GM21576 (cell line): ENCODE results near the gene KRT85.
"Not testable (repeated sequence)": the region's sequence is repeated elsewhere in the genome, so short reads cannot be mapped to it uniquely, and the experiment has no call there.

Experiments used
- ATAC-seq: cut with Tn5 transposase; IDR thresholded peaks from one replicate; pipeline ENCODE4 v1.9.1; 2021; ENCODE audit warnings: mild to moderate bottlenecking, moderate library complexity; ENCODE audit not compliant: unreplicated experiment

KRT85 gene

DNA sequence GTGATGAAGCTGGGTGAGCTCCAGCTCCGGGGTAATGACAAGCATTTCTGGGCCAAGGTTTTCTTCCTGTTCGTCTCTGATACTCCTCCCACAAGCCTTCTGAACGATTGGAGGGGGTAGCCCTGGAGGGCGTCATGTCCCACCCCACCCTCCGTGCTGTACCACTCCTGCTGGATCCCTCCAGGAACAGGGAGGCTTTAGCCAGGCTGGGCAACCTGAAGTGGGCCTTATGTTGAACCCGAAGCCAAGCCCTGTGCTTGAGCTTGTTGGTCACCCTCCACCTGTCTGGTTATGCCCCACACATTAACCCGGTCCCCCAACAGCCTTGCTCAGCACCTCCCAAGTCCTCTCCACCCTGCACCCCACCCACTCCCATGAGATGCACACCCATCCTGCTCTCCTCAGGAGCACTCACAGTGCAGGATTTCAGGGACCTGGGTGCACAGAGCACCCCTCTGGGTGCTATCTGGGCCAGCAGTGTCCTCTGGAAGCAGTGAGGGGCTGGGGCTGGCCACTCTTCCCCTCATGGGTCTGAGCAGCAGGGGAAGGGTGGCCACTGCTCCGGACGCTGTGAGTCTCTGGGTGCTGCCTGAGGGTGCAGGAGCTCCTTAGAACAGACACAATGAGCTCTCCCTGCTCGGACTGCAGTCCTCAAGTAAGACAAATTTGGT lies 39.3 kb downstream of the KRT85 start:
- ATAC-seq = no peak

DNA sequence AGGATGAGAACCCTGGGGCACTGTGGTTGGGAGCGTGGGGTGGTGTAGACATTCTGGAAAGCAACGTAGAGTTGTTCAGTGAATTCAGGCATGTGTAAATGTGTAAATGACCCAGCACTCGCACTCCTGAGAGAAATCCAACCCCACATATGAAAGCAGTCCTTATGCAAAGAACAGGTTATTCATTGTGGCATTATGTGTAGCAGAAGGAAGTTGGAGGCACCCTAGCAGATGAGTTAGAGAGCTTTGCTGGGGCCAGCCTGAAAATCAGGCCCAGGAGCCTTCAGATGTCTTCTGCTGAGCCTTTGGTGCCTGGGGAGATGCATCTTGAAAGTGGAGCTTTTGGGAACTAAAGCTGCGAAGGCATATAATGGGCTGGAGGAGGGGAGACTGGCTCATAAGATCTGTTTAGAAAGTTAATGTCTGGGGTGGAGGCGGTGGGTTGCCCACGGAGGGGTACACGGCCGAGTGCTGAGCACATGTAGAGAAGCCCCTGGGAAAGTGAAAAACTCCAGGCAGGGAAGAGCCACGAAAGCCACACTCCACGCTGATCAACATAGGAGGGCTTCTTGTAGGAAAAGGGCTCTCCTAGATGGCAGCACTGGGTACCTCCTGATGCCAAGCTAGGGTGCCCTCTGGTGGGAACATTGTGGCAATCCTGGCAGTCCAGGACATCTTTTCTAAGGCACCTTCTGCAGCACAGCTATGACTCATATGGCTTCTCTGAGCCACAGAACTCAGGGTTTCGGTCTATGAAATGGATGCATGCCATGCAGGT lies 40.0 kb downstream of the KRT85 start:
- peak; percentile 89 for ATAC-seq

DNA sequence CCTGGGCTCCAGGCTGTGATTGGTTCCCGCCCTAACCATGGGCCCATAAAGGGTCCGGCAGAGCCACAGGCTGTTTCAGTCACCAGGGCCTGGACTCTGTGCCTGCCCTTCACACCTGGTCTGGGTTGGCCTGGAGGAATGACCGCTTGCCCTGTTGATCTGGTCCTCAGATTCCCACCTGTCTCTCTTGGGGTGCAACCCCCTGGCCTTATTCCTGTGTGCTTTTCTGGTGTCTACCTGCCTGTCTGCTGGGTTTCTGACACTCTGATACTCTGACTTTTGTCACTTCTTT lies 43.2 kb downstream of the KRT85 start:
- ATAC-seq = no peak

DNA sequence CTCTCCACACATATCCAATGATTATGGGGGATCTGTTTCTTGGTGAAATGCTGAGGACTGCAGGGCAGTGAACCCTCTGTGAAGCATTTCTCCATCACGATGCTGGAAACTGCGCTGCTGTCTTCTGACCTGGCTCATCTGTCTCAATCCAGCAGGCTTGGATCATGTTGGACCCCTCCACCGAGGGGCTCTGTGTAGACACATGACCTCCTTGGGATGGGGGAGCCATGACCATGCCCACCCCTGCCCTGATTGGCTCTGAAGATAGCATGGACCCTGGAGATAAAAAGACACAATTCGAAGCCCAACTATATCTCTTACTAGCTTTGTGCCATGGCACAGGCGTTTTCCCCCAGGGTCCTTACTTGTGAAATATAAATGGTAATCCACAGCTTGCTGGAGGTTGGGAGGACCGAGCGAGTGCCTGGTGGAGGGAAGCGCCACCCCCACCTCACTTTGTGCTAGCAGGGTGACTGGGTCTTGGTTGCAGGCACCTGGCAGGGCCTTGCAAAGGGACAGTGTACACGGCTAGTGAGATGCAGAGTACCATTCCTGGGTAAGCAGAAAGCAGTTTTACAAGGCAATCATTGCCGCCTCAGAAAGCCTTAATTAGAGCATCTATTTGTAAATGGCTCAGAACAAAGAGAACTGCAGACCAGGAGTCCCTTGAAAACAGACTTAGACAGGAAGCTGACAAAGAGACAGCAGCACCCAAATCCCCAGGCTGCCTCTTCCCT lies 43.7 kb downstream of the KRT85 start:
- no peak for ATAC-seq

DNA sequence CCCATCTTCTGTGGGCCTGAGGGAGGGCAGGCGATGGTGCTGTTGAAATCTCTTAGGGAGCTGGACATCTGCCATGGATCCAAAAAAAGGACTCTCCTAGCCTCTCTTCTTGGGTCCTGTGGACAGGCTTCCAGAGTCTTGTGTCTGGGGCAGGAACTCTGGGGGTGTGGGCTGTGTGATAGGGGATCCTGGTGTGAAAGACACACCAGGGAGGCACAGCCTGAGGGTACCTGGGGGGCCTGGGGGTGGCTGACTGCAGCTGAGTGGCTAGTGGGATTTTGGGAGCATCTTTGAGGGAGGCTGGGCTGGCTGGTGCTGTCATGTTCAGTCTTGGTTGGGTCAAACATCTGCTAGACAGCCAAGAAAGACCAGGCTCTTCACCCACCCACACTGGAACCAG lies 44.3 kb downstream of the KRT85 start:
- no peak for ATAC-seq

DNA sequence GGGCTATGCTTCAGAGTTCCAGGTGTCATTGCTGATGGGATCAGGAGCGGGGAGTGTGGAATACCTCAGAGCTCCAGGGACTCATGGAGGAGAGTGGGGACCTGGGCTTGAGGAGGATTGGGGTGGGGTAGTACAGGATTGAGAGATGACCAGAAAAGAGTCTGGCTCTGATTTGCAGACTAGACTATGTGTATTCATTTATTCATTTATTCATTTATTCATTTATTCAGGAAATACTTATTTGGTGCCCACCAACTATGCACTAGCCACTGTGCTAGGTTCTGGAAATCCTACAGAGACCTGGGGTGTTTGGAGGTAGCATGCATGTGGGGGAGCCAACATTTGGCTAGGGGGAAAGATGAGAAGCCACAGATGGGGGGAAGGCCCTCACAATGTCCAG lies 45.2 kb downstream of the KRT85 start:
- ATAC-seq = no peak

DNA sequence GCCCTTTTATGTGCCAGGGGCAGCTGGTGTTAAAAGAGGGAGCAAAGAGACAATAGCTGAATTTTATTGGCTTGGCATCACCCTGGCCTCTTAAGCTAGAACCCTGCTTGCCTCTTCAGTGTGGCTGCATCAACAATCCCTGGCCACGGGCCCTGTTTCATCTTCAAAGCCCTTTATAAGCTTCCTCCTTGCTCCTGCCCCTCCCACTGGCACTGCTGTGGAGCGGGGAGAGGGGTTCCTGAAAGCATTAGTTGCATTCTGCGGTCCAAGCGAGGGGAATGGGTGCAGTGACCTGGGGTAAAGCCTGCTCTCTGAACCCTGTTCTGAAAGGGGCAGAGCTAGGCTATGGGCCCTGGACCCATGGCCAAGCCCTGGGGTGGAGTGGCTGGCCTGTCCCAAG lies 45.9 kb downstream of the KRT85 start:
- ATAC-seq = no peak

DNA sequence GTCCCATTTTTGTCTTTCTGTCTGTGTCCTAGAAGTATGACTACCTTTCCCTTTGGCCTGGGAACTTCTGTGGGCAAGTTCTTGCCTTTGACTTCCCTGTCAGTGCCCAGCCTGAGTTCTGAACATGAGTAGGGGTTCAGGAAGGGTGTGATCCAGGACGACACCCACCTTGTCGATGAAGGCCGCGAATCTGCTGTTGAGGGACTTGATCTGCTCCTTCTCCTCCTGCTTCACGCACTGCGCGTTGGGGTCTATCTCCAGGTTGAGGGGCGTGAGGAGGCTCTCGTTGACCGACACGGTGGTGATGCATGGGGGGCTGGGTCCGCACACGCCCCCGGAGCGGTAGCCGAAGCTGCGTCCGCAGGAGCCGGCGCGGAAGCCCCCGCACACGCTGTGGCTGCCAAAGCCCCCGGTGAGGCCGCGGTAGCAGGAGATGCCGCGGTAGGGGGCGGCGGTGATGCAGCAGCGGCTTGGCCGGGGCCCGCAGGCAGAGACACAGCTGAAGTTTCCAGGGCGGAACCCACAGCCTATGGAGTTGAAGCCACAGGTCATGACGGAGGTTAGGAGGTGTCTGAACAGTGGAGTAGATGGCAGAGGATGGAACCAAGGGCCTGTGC lies 46.4 kb downstream of the KRT85 start, which contains the start of gene KRT83:
Gene KRT83 (minus strand): TSS at position 615 of the 617 bp plus-strand sequence. CDS start 63 bp downstream, at position 552.
- no peak for ATAC-seq

DNA sequence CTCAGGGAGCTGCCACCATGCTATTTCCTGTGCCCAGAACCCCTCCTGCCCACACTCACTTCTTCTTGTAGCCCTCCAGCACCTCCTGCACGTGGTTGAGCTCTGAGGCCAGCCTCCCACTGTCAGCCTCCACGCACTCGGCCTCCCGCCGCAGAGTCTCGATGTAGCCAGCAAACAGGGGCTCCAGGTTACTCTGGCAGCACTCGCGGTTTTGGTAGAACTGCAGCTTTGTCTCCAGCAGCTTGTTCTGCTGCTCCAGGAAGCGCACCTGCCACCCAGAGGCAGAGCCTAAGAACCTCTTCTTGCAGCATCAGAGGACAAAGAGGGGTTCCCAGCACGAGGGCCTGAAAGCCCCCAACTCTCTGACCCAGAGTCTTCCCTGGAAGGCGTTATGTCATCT lies 48.2 kb downstream of the KRT85 start:
- no peak for ATAC-seq

DNA sequence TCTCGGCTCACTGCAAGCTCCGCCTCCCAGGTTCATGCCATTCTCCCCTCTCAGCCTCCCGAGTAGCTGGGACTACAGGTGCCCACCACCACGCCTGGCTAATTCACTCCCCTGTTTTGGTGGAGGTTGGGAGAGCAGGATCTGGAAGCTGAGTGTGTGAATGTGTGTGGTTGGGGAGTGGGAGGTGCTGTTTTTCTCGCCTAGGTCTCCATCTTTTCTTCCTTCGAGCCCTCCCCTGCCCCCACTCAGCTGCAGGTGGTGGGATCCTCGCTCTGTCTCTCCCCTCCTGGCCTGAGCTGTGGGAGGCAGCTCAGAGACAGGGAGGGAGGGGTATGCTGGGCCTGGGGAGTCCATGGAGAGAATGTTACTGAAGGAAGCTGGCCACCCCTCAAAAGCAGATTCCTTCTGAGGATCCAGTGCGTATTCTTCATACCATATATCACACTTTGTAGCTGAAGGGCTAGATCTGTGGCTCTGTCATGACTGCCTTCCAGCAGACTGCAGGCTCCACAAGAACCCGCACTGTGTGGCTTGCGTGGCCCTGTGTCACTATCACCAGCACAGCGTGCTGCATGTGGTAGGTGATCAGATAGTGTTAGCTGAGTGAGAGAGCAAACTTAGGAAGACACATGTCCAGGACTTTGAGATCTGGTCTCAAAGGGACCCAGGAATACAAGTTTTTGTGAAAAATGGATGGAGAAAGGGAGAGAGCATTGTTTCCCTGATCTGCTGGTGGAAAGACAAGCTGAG lies 48.9 kb downstream of the KRT85 start:
- ATAC-seq = no peak

DNA sequence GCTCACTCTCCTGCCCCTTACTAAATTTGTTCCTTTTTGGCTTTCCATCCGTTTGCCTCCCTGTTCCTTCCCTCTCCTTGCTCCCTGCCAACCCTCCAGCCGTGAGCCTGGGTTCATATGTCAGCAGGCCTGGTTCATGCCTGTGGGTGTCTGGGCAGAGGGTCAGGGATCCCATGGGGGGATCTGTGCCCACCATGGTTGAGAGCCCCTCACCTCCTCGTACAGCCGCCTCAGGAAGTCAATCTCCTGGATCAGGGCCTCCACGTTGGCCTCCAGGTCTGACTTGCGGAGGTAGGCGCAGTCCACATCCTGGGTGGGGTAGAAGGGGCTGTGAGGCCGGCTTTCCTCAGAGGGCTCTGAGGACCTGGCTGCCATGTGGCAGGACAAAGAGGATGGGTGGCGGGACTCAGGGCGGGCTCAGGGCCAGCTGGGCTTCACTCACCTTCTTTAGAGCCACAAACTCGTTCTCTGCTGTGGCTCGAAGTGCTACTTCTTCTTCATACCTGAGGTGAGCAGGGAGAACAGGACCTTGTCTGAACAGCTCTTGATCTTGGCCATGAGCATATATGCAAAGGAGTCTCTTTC lies 49.7 kb downstream of the KRT85 start:
- ATAC-seq = no peak

DNA sequence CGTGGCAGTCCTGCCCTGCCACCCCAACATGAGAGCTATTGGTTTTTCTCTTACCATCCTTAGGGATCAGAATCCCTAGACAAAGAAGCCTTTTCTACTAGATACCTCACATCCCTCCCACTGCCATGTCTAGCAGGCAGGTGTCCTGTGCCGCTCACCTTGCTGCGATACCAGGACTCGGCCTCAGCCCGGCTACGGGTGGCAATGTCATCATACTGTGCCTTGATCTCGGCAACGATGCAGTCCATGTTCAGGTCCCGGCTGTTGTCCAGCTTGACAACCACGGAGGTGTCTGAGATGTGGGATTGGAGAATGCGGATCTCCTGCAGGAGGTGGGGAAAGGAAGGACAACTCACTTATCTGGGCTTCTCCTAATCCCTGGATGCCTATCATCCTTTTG lies 50.6 kb downstream of the KRT85 start:
- no peak for ATAC-seq

DNA sequence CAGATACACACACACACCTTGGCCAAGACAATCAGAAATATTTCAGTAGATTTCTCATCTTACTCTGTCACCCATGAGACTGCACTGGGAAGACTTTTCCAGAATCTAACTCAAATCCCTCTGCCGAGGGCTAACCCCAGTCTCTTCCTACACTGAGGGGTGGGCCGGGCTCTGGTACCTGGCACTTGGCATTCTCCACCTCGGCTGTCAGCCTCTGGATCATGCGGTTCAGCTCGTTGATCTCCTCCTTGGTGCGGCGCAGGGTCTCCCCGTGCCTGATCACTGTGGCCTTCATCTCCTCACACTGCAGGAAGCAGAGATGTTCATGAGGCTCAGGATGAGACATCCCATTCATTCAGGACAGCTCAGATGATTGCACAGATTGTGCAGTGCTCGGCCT lies 51.0 kb downstream of the KRT85 start:
- no peak for ATAC-seq

DNA sequence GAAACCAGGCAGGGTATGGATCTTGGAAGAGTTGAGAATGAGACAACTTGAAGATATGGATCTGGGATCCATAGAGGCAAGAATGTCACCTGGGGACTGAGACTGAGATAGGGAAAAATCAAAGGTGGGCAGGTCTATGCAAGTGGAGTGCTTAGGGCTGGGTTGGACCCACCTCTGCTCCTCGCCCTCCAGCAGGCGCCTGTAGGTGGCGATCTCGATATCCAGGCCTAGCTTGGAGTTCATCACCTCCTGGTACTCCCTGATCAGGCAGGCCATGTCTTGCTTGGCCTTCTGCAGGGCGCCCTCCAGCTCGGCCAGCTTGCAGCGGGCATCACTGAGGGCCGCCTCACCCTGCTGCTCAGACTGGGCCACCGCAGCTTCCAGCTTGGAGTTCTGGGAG lies 51.6 kb downstream of the KRT85 start:
- not testable (repeated sequence) for ATAC-seq

DNA sequence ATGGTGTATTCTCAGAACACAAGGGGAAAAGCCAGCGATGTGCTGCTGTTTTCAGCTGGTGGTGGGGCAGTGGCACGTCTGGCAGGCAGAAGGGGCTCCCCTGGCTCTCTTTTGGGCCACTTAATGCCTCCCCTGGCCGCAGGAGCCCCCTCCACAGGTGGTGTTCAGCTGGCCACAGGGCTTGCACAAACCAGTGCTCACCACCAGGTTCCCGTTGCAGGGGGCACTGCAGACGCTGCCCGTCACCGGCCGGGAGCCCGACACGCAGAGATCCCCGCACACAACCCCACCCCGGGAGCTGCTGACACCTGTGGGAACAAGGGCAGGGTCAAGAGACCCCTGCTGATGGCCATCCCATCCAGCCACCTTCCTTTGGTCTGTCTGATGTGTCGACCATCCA lies 52.8 kb downstream of the KRT85 start:
- no peak for ATAC-seq

DNA sequence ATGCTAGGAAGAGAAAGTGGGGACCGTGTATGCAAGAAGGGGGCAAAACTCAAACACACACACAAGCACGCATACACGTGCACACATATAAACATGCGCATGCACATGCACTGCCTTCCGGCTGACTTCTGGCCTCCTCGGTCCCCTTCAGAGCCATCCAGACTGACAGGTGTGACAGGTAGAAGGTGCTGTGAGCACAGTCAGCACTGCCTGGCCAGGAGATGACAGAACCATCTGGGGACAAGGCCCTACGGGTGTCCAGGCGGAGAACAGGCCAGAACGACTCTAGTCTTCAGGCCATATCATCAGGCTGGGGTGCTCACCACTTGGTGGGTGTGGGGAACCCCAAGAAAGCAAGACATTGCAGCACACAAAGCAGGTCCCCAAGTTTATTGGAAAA lies 53.4 kb downstream of the KRT85 start:
- ATAC-seq = no peak

DNA sequence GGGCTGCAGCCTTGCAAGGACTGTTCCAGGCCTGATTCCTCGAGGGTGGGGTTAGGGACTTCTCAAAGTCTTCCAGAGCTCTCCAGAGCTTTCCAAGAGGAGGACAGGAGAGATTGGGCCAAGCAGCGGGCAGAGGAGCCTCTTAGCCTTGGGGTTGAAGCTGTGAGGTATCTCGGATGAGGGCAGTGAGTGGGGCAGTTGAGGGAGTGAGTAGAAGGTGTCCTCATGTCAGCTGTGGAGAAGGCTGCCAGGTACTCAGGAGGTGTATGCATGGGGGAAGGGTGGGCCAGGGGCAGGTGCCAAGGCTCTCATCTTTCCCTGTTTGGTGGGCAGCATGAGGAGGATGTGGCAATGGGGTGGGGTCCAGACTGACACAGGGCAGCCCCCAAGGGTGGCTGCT lies 53.8 kb downstream of the KRT85 start:
- ATAC-seq = no peak

DNA sequence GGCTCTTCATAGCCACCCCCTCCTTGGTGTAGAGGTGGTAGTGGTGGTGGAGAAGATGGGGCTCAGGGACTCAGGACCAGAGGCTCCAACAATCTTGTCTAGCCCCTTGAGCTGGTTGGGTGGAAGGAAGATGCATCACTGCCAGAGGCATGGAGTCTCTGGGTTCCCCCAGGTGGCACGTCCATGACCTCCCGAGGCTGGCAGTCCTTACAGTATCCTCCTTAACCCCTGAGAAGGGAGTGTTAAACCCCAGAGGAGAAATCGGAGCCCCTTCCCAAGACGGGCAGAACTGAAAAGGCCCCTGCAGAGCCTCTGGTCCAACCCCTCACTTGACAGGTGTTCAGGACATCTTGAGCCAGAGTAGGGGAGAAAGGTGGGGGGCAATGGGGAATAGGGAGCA lies 55.2 kb downstream of the KRT85 start:
- ATAC-seq = no peak

DNA sequence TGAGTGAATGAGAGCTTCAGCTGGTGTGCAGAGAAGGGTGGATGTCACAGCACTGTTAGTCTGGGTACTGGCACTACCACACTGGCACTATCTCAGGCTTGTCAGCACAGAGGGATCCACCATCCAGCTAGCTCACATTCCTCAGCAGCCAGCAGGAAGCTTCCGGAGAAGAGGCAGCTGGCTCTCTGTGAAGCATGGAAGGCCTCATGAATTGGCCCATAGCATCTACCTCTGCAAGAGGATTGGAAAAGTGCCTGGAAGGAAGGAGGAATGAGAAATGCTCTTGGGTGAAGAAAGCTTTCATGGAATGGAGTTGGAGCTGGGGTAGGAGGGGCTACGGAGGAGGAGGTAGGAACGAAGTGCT lies 56.0 kb downstream of the KRT85 start:
- ATAC-seq = no peak

DNA sequence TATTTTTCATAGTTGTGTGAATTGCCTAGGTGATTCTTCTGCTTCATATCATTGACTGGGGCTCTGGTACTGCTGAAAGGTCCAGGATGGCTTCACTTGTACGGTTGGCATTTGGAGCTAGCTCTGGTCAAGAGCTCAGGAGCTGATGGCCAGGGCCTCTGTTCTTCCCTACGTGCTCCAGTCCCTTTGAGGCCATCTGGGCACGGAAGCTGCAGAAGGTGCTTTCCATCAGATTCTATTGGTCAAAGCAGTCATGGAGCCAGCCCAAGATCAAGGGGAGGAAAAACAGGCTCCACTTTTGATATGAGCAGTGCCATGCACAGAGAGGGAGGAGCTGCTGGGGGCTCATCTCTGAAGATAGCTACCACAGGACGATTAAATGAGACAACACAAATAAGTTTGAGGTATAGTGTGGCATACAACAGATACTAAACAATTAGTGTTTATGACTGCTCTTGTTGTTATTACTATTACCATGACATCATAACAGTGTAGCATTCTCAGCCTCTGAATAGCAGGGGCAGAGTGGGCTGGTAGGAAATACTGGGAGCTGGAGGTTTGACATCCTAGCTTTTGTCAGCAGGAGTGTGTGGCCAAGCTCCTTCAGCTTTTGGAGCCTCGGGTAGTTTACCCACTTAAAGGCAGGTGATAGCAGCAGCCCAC lies 56.5 kb downstream of the KRT85 start:
- ATAC-seq = no peak
